ENCODE results near the gene SLC38A10.

The SLC38A10 gene

DNA sequence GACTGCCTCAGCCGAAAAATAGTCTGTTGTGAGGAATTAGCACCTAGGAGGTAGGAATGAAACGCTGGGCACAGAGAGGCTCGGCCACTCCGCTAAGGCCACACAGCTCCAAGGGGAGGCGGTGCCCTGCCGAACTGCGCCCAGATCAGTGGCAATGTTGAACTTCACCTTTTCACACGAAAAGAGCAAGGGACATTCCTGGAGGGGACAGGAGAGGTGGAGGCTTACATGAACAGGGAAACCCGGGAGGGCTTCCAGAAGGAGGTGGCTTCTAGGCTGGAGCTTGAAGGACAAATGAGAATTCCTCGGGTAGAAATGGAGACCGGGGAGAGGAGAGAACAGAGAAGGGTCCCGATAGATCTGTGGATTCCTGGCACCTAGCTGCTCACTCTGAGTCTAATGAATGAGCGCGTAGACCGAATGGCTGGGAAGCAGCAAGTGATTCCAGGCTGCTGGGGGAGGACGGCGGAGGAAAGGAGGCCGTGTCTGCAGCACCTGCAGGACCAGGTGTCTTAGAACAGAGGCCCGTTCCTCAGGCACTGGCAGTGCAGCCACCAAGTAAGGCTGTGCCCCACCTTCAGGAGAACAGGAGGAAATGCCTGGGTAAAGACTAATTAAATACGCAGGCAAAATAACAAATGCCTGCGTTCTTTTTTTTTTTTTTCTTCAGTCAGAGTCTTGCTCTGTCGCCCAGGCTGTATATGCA lies 722 bp upstream of the SLC38A10 start:
- peak; percentile 47 for DNase-seq

- DNase-seq, result peak; percentile 9
These were observed 536 bp downstream of the SLC38A10 start for GRCh38 chr17:81294512-81295030.

GRCh38 chr17:81292450-81292849 lies 2.7 kb downstream of the SLC38A10 start:
- no peak for DNase-seq

- peak; percentile 61 for DNase-seq
These were observed 3.4 kb downstream of the SLC38A10 start for GRCh38 chr17:81291662-81292061.

- no peak for DNase-seq
These were observed 4.9 kb downstream of the SLC38A10 start for GRCh38 chr17:81290230-81290629.

DNA sequence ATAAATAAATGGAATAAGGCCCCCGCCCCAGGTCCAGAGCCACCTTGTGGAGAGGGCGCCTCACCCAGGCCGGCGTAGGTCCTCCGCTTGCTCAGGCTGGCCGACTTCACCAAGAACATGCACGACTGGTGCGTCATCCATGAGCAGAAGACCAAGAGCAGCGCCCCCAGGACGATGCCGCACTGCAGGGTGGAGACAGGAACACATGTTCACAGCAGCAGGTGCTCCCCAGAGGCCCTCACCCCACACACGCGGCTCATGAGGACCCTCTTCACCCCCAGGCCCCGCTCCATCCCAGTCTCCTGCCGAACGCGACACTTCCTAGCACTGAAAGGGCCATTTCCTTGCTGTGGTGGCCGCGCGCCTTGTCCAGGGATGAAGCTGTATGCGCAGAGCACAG lies 5.5 kb downstream of the SLC38A10 start:
- DNase-seq, result no peak

GRCh38 chr17:81288715-81289114 lies 6.4 kb downstream of the SLC38A10 start:
- DNase-seq, result no peak

- DNase-seq, result peak; percentile 12
These were observed 7.2 kb downstream of the SLC38A10 start for GRCh38 chr17:81287741-81288430.

- DNase-seq, result no peak
These were observed 8.0 kb downstream of the SLC38A10 start for GRCh38 chr17:81287152-81287551.

GRCh38 chr17:81286491-81287145 lies 8.5 kb downstream of the SLC38A10 start:
- no peak for DNase-seq

DNA sequence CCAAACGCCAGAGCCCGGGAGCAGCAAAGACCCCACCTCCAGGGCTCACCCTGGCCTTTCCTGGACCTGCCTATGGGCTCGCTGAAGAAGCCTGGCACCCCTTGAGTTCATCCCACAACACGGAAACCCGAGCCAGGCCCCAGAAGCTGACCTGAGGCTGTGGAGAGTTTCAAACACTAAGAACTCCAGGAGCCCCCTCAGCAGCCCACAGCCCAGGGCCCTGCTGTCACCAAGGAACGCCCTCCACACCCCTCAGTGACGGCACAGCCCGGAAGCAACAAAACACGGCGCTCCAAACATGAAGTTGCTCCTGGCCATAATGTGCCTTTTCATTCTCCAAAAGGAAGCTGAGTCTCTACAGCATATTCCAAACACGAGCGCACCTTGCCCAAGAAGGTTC lies 9.2 kb downstream of the SLC38A10 start:
- DNase-seq, result no peak

DNA sequence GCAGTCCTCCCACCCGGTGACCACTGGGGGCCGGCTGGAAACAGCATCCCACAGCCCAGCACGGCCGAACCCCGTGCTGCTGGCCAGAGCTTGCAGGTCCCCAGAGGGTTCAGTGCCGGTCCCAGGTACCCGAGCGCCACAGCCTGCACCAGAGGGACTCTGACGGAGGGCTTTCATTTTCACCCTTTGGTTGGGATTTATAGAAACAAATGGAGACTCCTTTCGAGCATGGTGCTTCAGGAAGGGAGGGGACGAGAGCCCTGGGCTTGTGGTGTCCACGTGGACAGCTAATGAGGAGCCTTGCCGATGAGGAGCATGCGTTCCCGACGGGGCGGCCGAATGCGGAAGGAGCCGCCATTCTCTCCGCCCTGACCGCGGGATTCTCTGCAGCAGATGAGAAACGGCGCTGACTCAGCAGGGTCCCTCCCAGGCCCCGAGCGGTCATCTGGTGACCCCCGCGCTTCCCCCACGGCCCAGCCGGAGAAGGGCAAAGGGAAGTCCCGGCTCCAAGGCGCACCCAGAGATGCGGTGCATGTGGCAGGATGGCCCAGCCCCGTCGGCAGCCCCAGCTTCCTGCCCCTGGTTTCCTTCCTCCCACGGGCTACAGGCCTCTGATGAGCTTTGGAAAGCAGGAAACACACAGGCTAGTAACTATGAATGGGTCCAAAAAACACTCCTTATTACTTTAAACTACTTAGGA lies 9.8 kb downstream of the SLC38A10 start:
- DNase-seq, result peak; percentile 48

DNA sequence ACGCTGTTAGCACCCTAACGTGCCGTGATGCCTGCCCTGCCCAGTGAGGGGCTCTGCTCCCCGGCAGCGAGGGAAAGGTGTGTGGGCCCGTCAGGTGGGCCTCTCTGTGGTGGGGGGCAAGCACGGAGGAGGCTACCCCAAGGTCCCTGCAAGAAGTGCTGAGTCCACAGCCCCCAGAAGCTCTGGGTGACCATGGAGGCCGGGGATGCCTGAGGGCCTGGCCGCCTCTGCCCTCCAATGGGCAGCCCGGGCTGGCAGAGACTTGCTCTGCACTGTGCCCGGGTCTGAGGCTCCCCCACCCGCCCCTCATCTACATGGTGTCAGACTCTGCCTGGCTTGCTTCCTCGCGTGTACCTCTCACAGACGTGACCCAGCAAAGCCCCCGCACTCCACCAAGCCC lies 12.2 kb downstream of the SLC38A10 start:
- DNase-seq, result no peak

- no peak for DNase-seq
These were observed 13.0 kb downstream of the SLC38A10 start for GRCh38 chr17:81282141-81282540.

DNA sequence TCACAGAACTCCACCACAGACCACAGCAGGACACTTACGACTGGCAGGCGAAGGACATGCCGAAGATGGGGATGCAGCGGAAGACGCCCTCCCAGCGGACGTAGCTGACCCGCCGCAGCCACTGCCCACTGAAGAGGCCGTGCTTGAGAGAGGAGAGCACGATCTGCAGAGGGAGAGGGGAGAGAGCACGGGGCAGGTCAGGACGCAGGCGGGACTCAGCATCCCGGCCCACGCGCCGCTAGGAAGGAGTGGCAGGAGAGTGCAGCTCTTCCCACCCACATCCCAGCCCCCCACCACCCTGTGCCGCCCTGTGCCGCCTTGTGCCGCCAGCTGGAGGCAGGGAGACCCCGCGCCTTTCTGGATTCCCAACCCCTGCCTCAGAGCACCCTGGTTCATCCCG lies 14.5 kb downstream of the SLC38A10 start:
- DNase-seq, result no peak

GRCh38 chr17:81279278-81280275 lies 15.5 kb downstream of the SLC38A10 start:
- DNase-seq, result no peak

DNA sequence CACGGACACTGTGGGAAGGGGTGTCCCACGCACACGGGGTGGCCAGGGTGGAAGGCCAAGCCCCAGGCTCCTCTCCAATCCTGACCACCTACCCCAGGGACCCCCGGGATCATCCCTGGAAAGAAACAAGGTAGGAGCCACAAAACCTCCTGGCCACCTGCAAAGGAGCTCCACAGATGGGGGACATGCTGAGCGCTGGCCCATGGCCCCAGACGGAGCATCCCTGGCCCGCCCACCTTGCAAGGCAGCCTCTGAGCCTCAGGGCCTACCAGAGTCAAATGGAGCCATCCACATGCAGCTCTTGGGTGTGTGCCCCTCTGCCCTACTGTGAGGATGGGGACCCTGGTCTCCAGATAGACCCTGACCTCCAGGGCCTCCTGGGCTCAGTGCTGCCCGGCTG lies 16.3 kb downstream of the SLC38A10 start:
- DNase-seq, result no peak

- no peak for DNase-seq
These were observed 17.0 kb downstream of the SLC38A10 start for GRCh38 chr17:81277946-81278693.

GRCh38 chr17:81277421-81277820 lies 17.7 kb downstream of the SLC38A10 start:
- no peak for DNase-seq

DNA sequence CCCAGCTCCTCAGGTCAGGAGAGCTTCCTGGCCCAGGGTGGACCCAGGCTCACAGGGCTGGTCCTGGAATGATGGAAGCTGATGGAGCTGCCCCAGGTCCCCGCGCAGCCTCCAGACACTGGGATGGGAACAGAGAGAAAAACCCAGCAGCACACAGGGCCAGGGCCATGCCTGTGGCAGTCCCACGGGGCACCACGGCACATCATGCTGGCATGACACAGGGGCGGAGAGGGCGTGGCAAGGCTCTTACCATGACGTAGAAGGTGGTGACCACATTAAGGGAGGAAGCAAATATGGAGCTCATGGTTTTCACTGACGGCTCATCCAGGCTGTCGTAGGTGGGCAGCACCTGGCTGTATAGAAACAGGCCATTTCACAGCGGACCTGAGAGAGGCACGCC lies 18.3 kb downstream of the SLC38A10 start:
- no peak for DNase-seq

DNA sequence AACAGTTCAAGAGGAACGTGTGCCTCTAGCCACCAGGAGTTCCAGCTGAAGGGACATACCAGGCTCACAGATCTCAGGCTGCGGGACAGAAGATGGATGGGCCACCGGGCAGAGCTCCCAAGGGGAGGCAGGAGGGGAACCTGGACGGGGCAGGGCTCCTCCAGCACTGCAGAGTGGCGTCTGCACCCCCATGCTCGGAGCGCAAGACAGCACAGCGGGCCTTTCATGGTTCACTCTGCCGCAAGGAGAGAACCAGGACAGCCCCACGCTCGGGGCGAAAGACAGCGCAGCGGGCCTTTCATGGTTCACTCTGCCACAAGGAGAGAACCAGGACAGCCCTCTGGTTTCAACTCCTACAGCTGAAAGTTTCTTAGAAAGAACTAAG lies 20.6 kb downstream of the SLC38A10 start:
- DNase-seq, result no peak
